ENCODE measurements around the gene GPR157. TPM values are rescaled to one million over a fixed set of nuclear protein-coding genes. Genes with fewer than 3 reads are reported as not detected.

Gene GPR157
- total RNA-seq, 1 donor from 2014 or later, result 1.6 TPM

GRCh38 chr1:9120312-9120958 lies 8.5 kb downstream of the GPR157 start:
- no peaks in the 10 kb centered on the region for H3K36me3 Mint-ChIP-seq
- Histone ChIP-seq H2AFZ (replicated peaks) (no peak overlapping the region), H3K4me3 (no peak overlapping the region), H3K4me2 (no peak overlapping the region), H3F3A (ENCODE audit: low read depth) (peaks cover 20% of the 10 kb centered on the region), H3K27ac (no peak overlapping the region), H3K9ac (no peak overlapping the region), H3K4me1 (peaks cover 9% of the 10 kb centered on the region), H4K20me1 (ENCODE audit: low read depth) (no peaks in the 10 kb centered on the region), H3K36me3 (no peaks in the 10 kb centered on the region), H3K9me3 (ENCODE audit: low read depth) (no peaks in the 10 kb centered on the region), H3K27me3 (no peaks in the 10 kb centered on the region), H3K79me2 (ENCODE audit: low read depth) (no peaks in the 10 kb centered on the region)
- TF ChIP-seq EZH2 (IDR thresholded peaks at IDR 0.05) (no peak), CTCF (IDR thresholded peaks at IDR 0.05) (no peak)
- H3K9me3 Mint-ChIP-seq, result no peaks in the 10 kb centered on the region
- no peak for DNase-seq (ENCODE audit: low spot score)
- no peak overlapping the region for H3K27ac Mint-ChIP-seq
- H3K4me1 Mint-ChIP-seq, result peaks cover 22% of the 10 kb centered on the region
- peaks cover 8% of the 10 kb centered on the region for H3K27me3 Mint-ChIP-seq (ENCODE audit: insufficient read depth, low read depth)
- no peak overlapping the region for H3K4me3 Mint-ChIP-seq

GRCh38 chr1:9119745-9120144 lies 9.2 kb downstream of the GPR157 start:
- H3K36me3 Mint-ChIP-seq, result no peaks in the 10 kb centered on the region
- Histone ChIP-seq H3K4me3 (no peak overlapping the region), H3K9ac (no peak overlapping the region), H3K4me2 (no peak overlapping the region), H4K20me1 (ENCODE audit: low read depth) (no peaks in the 10 kb centered on the region), H3K27ac (no peak overlapping the region), H2AFZ (replicated peaks) (no peak overlapping the region), H3K79me2 (ENCODE audit: low read depth) (no peaks in the 10 kb centered on the region), H3K9me3 (ENCODE audit: low read depth) (no peaks in the 10 kb centered on the region), H3K27me3 (no peaks in the 10 kb centered on the region), H3F3A (ENCODE audit: low read depth) (peaks cover 22% of the 10 kb centered on the region), H3K4me1 (peaks cover 9% of the 10 kb centered on the region), H3K36me3 (no peaks in the 10 kb centered on the region)
- no peak for DNase-seq (ENCODE audit: low spot score)
- H3K4me3 Mint-ChIP-seq, result no peak overlapping the region
- peaks cover 6% of the 10 kb centered on the region for H3K27me3 Mint-ChIP-seq (ENCODE audit: insufficient read depth, low read depth)
- H3K9me3 Mint-ChIP-seq, result no peaks in the 10 kb centered on the region
- TF ChIP-seq EZH2 (IDR thresholded peaks at IDR 0.05), result no peak
- TF ChIP-seq CTCF (IDR thresholded peaks at IDR 0.05), result no peak
- TF ChIP-seq EZH2phosphoT487 (IDR thresholded peaks at IDR 0.05), result no peak
- peaks cover 20% of the 10 kb centered on the region for H3K4me1 Mint-ChIP-seq
- no peak overlapping the region for H3K27ac Mint-ChIP-seq

GRCh38 chr1:9118186-9118585 lies 10.7 kb downstream of the GPR157 start:
- no peaks in the 10 kb centered on the region for H3K9me3 Mint-ChIP-seq
- Histone ChIP-seq H4K20me1 (ENCODE audit: low read depth) (no peaks in the 10 kb centered on the region), H3K27me3 (no peaks in the 10 kb centered on the region), H3F3A (ENCODE audit: low read depth) (peaks cover 17% of the 10 kb centered on the region), H3K36me3 (no peaks in the 10 kb centered on the region), H2AFZ (replicated peaks) (no peak overlapping the region), H3K4me2 (no peak overlapping the region), H3K9me3 (ENCODE audit: low read depth) (no peaks in the 10 kb centered on the region), H3K27ac (no peak overlapping the region), H3K4me1 (peaks cover 9% of the 10 kb centered on the region), H3K79me2 (ENCODE audit: low read depth) (no peaks in the 10 kb centered on the region), H3K4me3 (no peak overlapping the region), H3K9ac (no peak overlapping the region)
- peaks cover 14% of the 10 kb centered on the region for H3K4me1 Mint-ChIP-seq
- H3K4me3 Mint-ChIP-seq, result no peak overlapping the region
- H3K27ac Mint-ChIP-seq, result peak overlapping the region; percentile 30
- TF ChIP-seq CTCF (IDR thresholded peaks at IDR 0.05) (no peak), EZH2 (IDR thresholded peaks at IDR 0.05) (no peak), EZH2phosphoT487 (IDR thresholded peaks at IDR 0.05) (no peak)
- H3K27me3 Mint-ChIP-seq (ENCODE audit: insufficient read depth, low read depth), result peaks cover 9% of the 10 kb centered on the region
- no peaks in the 10 kb centered on the region for H3K36me3 Mint-ChIP-seq
- DNase-seq (ENCODE audit: low spot score), result no peak
